CD4-positive, alpha-beta T cell (primary cell): Measurements from ENCODE around the gene ZMPSTE24. TPM values are rescaled to one million over a fixed set of nuclear protein-coding genes. Genes with fewer than 3 reads are reported as not detected.

ENCODE experiments used
- ATAC-seq: fragments of 200-7000 bp; cut with Tn5 transposase; one replicate; pipeline ENCODE4 v1.10.0; 2022; ENCODE audit warnings: mild to moderate bottlenecking; ENCODE audit not compliant: poor library complexity
- CTCF ChIA-PET: fragments of 350-600 bp; sonication (Branson Sonifier 250); formaldehyde crosslinking; loops from one replicate; lab custom pipeline; 2021; ENCODE audit warnings: antibody characterized with exemption, inconsistent platforms; lab: Charles Lee
- POLR2A ChIA-PET: fragments of 350-600 bp; sonication (Branson Sonifier 250); formaldehyde crosslinking; loops from one replicate; lab custom pipeline; 2021; ENCODE audit warnings: antibody characterized with exemption, inconsistent platforms; lab: Charles Lee
- DNase-seq, 14 experiments: peaks; one replicate each; pipeline ENCODE4 v3.0.0-alpha.2; 2013 to 2020; ENCODE audit warnings: mixed read lengths in 2 of 14
- H3K27ac ChIP-seq, 2 donors: one replicate each; pipeline versions ENCODE4 v1.5.1 to v1.7.0; 2013; ENCODE audit warnings: low read length in 2 of 2, low read depth in 1 of 2, mild to moderate bottlenecking in 1 of 2
- H3K27me3 ChIP-seq, 2 experiments: 1 replicate in 1 of 2; 2 replicates in 1 of 2; pipeline versions ENCODE4 v1.6.1 to v1.7.0; 2013; ENCODE audit warnings: low read length in 2 of 2, control low read depth in 1 of 2, mild to moderate bottlenecking in 1 of 2, moderate library complexity in 1 of 2; ENCODE audit not compliant: insufficient read depth in 2 of 2, control insufficient read depth in 1 of 2
- H3K36me3 ChIP-seq: one replicate; pipeline ENCODE4 v1.6.1; 2013; ENCODE audit warnings: low read length, control low read depth; ENCODE audit not compliant: insufficient read depth
- H3K4me1 ChIP-seq: one replicate; pipeline ENCODE4 v1.6.1; 2013; ENCODE audit warnings: low read length, control low read depth; ENCODE audit not compliant: insufficient read depth
- H3K4me3 ChIP-seq: one replicate; pipeline ENCODE4 v1.5.1; 2013; ENCODE audit warnings: mild to moderate bottlenecking, low read length, moderate library complexity
- H3K9me3 ChIP-seq, 2 experiments: 1 replicate in 1 of 2; 2 replicates in 1 of 2; pipeline versions ENCODE4 v1.6.1 to v1.7.0; 2013; ENCODE audit warnings: low read length in 2 of 2, mild to moderate bottlenecking in 2 of 2, control low read depth in 1 of 2, moderate library complexity in 1 of 2; ENCODE audit not compliant: control insufficient read depth in 1 of 2, insufficient read depth in 1 of 2
- H3K27ac Mint-ChIP-seq: one replicate; pipeline ENCODE4 v1.8.0; 2020; ENCODE audit warnings: mixed read lengths
- H3K27me3 Mint-ChIP-seq: one replicate; pipeline ENCODE4 v1.8.0; 2021; ENCODE audit warnings: mixed read lengths
- H3K36me3 Mint-ChIP-seq: one replicate; pipeline ENCODE4 v1.8.0; 2021; ENCODE audit warnings: low read depth, mixed read lengths
- H3K4me1 Mint-ChIP-seq: one replicate; pipeline ENCODE4 v1.8.0; 2021; ENCODE audit warnings: low read depth, mixed read lengths
- H3K4me3 Mint-ChIP-seq: one replicate; pipeline ENCODE4 v1.8.0; 2020; ENCODE audit warnings: mild to moderate bottlenecking, mixed read lengths
- H3K9me3 Mint-ChIP-seq: one replicate; pipeline ENCODE4 v1.8.0; 2020; ENCODE audit warnings: mixed read lengths
- intact Hi-C, 2 experiments: fragments of 100-400 bp; cut with DNase I in 1 of 2; cut with micrococcal nuclease in 1 of 2; formaldehyde crosslinking; loops; one replicate each; pipeline versions ENCODE4 v1.15.1 to v1.9.0; 2023 to 2025; cut with DNase I, micrococcal nuclease
- total RNA-seq, 174 experiments: library from RNA in 2 of 174; stranded (reverse) in 2 of 174; gene quantifications; one replicate each; pipeline ENCODE4 v1.2.3 and lab custom pipeline; 2021 to 2026
- TF ChIP-seq, protein P1 (sequence below): fragments of 200-600 bp; IDR thresholded peaks from one replicate; pipeline ENCODE4 v1.8.0; 2022; ENCODE audit warnings: antibody characterized with exemption, mild to moderate bottlenecking

The ZMPSTE24 gene
- total RNA-seq, 2 experiments from 2014 or later, result 8.7 to 8.8 TPM

DNA sequence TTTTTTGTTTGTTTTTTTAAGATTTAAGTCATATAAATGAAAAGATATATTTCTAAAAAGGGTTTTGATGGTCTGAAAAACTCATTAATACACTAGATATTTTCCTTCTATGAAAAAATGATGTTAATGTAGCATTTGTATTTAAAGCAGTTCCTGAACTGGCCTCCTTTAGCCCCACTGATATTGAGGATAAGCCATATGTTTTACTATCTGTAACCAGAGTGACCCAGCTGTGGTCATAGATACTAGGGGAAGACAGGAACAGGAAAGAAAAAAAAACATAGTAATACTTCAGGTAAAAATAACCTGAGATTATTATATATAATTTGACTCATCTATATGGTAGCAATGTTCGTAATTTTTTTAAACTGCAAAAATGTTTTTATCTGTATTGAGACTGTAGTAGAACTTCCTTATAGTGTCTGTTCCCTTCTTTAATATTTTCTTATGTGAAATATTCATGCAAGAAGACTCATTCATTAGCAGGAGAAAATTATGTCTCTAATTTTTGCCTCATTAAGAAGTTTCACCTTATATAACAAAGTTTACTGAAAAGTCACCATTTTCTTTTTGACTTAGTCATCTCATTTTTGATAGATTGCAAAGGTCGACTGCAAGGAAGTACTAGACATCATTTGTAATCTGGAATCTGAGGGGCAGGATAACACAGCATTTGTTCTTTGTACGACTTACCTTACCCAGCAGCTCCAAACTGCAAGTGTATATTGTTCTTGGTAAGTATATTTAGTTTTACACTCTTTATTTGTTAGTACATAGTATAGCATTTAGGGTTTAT, 35.9 kb upstream of the ZMPSTE24 start:
- H3K4me1 Mint-ChIP-seq, result no peaks in the 10 kb centered on the region
- TF ChIP-seq, protein P1, sequence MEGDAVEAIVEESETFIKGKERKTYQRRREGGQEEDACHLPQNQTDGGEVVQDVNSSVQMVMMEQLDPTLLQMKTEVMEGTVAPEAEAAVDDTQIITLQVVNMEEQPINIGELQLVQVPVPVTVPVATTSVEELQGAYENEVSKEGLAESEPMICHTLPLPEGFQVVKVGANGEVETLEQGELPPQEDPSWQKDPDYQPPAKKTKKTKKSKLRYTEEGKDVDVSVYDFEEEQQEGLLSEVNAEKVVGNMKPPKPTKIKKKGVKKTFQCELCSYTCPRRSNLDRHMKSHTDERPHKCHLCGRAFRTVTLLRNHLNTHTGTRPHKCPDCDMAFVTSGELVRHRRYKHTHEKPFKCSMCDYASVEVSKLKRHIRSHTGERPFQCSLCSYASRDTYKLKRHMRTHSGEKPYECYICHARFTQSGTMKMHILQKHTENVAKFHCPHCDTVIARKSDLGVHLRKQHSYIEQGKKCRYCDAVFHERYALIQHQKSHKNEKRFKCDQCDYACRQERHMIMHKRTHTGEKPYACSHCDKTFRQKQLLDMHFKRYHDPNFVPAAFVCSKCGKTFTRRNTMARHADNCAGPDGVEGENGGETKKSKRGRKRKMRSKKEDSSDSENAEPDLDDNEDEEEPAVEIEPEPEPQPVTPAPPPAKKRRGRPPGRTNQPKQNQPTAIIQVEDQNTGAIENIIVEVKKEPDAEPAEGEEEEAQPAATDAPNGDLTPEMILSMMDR, result no peak
- H3K4me3 Mint-ChIP-seq, result no peak overlapping the region
- ChIA-PET CTCF (interaction anchor here (1.0 kb wide), 1 partner anchor 93 kb away, joined by 3 read pairs; no protein-coding TSS in a partner anchor), POLR2A (no interaction called here)
- Histone ChIP-seq H3K9me3 (no peaks in the 10 kb centered on the region), H3K27ac (no peak overlapping the region), H3K36me3 (peaks cover 17% of the 10 kb centered on the region), H3K4me1 (no peaks in the 10 kb centered on the region), H3K27me3 (no peaks in the 10 kb centered on the region), H3K4me3 (no peak overlapping the region)
- ATAC-seq (no peak), DNase-seq (no peak)
- H3K36me3 Mint-ChIP-seq, result peaks cover 46% of the 10 kb centered on the region
- intact Hi-C loops, result no loop called here
- no peaks in the 10 kb centered on the region for H3K27me3 Mint-ChIP-seq
- H3K27ac Mint-ChIP-seq, result no peak overlapping the region
- no peaks in the 10 kb centered on the region for H3K9me3 Mint-ChIP-seq

DNA sequence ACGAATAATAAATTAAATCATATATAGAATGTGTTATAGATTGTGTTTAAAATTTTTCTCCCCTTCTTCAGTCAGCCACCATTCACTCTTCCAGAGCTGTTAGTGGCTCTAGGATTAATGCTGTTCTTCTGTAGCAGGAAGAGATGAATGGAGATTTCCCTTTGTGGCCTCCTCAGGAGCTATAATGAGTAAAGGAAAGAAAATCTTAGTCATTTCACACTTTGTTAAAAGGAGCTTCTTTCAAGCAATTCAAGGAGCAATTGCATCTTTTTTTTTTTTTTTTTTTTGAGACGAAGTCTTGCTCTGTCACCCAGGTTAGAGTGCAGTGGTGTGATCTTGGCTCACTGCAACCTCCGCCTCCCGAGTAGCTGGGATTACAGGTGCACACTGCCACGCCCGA, 34.0 kb upstream of the ZMPSTE24 start:
- POLR2A ChIA-PET, result no interaction called here
- Histone ChIP-seq H3K4me3 (no peak overlapping the region), H3K27me3 (no peaks in the 10 kb centered on the region), H3K27ac (no peak overlapping the region), H3K36me3 (peaks cover 23% of the 10 kb centered on the region), H3K9me3 (no peaks in the 10 kb centered on the region), H3K4me1 (no peaks in the 10 kb centered on the region)
- ATAC-seq, result no peak
- TF ChIP-seq, protein P1, result no peak
- Mint-ChIP-seq H3K27ac (no peak overlapping the region), H3K9me3 (no peaks in the 10 kb centered on the region), H3K36me3 (peaks cover 49% of the 10 kb centered on the region), H3K27me3 (no peaks in the 10 kb centered on the region), H3K4me3 (no peak overlapping the region), H3K4me1 (no peaks in the 10 kb centered on the region)
- CTCF ChIA-PET, result interaction anchor here (0.9 kb wide), 1 partner anchor 22 kb away, joined by 3 read pairs; no protein-coding TSS in a partner anchor
- DNase-seq, result no peak
- intact Hi-C loops, result no loop called here

DNA sequence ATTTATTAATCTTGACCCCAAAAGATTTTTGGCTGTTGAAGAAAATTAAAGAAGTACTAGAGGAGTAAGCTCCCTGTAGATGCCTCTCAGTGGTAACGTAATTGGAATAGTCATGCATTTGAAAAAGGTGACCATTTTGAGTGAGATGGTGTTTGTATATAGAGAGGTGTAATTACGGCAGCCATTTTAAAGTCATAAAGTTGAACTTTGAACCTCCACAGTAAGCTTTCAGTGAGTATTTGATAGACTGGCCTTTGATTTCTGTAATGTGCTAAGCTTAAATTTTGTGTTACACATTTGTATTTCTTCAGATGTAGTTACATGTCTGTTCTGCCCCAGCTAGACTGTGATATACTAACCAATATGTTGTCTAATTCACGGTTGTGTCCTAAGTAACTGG, 31.8 kb upstream of the ZMPSTE24 start:
- Mint-ChIP-seq H3K36me3 (peaks cover 55% of the 10 kb centered on the region), H3K27me3 (no peaks in the 10 kb centered on the region), H3K4me1 (peaks cover 8% of the 10 kb centered on the region), H3K9me3 (no peaks in the 10 kb centered on the region), H3K27ac (no peak overlapping the region), H3K4me3 (no peak overlapping the region)
- DNase-seq (no peak), ATAC-seq (no peak)
- CTCF ChIA-PET, result interaction anchor here (0.6 to 1.4 kb wide), 2 partner anchors 13 to 112 kb away, joined by 3 to 4 read pairs; no protein-coding TSS in a partner anchor
- H3K9me3 ChIP-seq, result no peaks in the 10 kb centered on the region
- H3K27ac ChIP-seq, result no peak overlapping the region
- no peaks in the 10 kb centered on the region for H3K27me3 ChIP-seq
- TF ChIP-seq, protein P1, result no peak
- H3K4me3 ChIP-seq, result no peak overlapping the region
- POLR2A ChIA-PET, result no interaction called here
- peaks cover 28% of the 10 kb centered on the region for H3K36me3 ChIP-seq
- intact Hi-C loops, result no loop called here
- no peaks in the 10 kb centered on the region for H3K4me1 ChIP-seq
